Measurements from ENCODE around the gene SULT1C2. TPM values are rescaled to one million over a fixed set of nuclear protein-coding genes. Genes with fewer than 3 reads are reported as not detected.

Gene SULT1C2
- total and polyA plus RNA-seq, 7 experiments from 2014 or later = not detected

DNA sequence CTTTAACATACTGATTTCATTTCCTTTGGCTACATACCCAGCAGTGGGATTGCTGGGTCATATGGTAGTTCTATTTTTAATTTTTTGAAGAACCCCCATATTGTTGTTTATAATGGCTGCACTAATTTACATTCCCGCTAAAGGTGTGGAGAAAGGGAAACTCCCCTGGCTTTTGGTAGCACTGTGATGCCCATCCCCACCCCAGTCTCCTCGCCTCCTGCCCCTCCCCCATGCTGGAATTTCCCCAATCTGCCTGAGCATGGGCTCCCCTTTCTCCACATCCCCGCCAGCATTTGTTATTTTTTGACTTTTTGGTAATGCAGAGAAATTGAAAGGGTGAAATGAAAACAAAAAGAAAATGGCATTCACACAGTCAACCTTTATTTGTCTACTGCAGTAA, 59.1 kb downstream of the SULT1C2 start:
- CTCF ChIA-PET = no interaction called here
- DNase-seq (no peak), ATAC-seq (no peak)
- Mint-ChIP-seq H3K36me3 (no peaks in the 10 kb centered on the region), H3K4me3 (no peak overlapping the region), H3K4me1 (no peaks in the 10 kb centered on the region), H3K9me3 (no peaks in the 10 kb centered on the region), H3K27ac (no peak overlapping the region), H3K27me3 (peaks cover 4 to 20% (median 13%) of the 10 kb centered on the region in 5 donors)
- Histone ChIP-seq H3K27me3 (ENCODE audit: control insufficient read depth in 2 of 2, insufficient read depth in 2 of 2, low read length in 2 of 2) (no peaks in the 10 kb centered on the region), H3K4me3 (ENCODE audit: low read length) (no peak overlapping the region), H3K36me3 (ENCODE audit: control insufficient read depth in 2 of 3, insufficient read depth in 3 of 3, low read length in 3 of 3) (no peaks in the 10 kb centered on the region), H3K27ac (ENCODE audit: low read depth, low read length) (no peak overlapping the region), H3K9me3 (ENCODE audit: control insufficient read depth in 2 of 3, low read length in 3 of 3) (no peaks in the 10 kb centered on the region), H3K4me1 (ENCODE audit: control insufficient read depth in 2 of 2, insufficient read depth in 2 of 2, low read length in 2 of 2) (no peaks in the 10 kb centered on the region)
- POLR2A ChIA-PET = no interaction called here
- intact Hi-C loops (cut with micrococcal nuclease) = no loop called here

DNA sequence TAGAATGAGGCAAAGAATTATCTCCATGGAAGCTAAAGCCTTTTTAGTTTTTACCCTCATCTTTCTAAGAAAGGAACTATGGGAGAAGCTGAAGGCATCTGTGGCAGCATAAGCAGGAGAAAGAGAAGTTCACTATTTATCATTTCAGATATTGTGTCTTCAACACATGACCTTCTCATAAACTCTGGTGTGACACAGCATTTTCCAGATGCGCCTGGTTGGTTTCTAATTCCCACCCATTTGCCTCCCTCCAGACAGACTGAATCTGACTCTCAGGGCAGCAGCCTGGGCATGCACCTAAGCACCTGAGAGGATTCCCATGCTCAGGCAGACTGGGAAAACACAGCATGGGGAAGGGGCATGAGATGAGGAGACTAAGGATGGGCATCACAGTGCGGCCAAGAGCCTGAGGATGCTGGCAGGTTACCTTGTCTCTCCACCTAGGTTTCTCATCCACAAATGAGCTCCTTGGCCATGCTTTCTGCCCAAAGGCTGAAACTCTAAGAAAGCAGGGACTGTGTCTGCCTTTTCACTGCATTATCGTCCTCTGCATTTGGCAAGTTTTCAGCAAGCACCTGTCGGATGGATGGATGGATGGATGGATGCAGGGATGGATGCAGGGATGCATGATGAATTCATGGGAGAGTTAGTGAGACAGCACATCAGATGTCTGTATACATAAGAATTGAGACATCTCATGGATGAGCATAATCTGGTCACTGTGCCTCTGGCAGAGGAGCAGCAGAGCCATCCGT, 60.3 kb downstream of the SULT1C2 start:
- ChIA-PET POLR2A (no interaction called here), CTCF (no interaction called here)
- intact Hi-C loops (cut with micrococcal nuclease) = no loop called here
- no peak overlapping the region for H3K27ac ChIP-seq (ENCODE audit: low read depth, low read length)
- Mint-ChIP-seq H3K36me3 (no peaks in the 10 kb centered on the region), H3K27ac (no peak overlapping the region), H3K9me3 (no peaks in the 10 kb centered on the region), H3K27me3 (peaks cover 0 to 18% (median 10%) of the 10 kb centered on the region in 5 donors), H3K4me3 (no peak overlapping the region), H3K4me1 (no peaks in the 10 kb centered on the region)
- DNase-seq (no peak), ATAC-seq (no peak)
- no peaks in the 10 kb centered on the region for H3K36me3 ChIP-seq (ENCODE audit: control insufficient read depth in 2 of 3, insufficient read depth in 3 of 3, low read length in 3 of 3)
- H3K27me3 ChIP-seq (ENCODE audit: control insufficient read depth in 2 of 2, insufficient read depth in 2 of 2, low read length in 2 of 2) = no peaks in the 10 kb centered on the region
- H3K4me1 ChIP-seq (ENCODE audit: control insufficient read depth in 2 of 2, insufficient read depth in 2 of 2, low read length in 2 of 2) = no peaks in the 10 kb centered on the region
- H3K4me3 ChIP-seq (ENCODE audit: low read length) = no peak overlapping the region
- no peaks in the 10 kb centered on the region for H3K9me3 ChIP-seq (ENCODE audit: control insufficient read depth in 2 of 3, low read length in 3 of 3)

DNA sequence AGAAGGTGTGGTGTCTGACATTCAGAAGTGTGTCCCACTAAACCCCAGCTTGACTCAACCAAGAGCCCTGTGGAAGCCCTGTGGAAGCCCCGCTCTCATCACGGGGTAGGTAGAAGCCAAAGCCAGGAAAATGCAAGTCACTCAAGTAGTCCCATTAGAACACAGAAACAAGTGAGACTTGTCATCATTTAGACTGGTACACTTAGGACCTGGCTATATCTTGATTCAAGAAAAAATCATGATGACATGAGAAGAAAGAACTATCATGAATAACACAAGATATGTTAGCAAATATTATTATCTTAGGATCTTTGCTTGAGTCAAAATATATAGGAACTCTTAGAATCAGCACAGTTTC, 60.9 kb downstream of the SULT1C2 start:
- Mint-ChIP-seq H3K4me1 (no peaks in the 10 kb centered on the region), H3K36me3 (no peaks in the 10 kb centered on the region), H3K27ac (no peak overlapping the region), H3K4me3 (no peak overlapping the region), H3K27me3 (peaks cover 0 to 17% (median 10%) of the 10 kb centered on the region in 5 donors), H3K9me3 (no peaks in the 10 kb centered on the region)
- CTCF ChIA-PET = no interaction called here
- intact Hi-C loops (cut with micrococcal nuclease) = no loop called here
- Histone ChIP-seq H3K9me3 (ENCODE audit: control insufficient read depth in 2 of 3, low read length in 3 of 3) (no peaks in the 10 kb centered on the region), H3K27me3 (ENCODE audit: control insufficient read depth in 2 of 2, insufficient read depth in 2 of 2, low read length in 2 of 2) (no peaks in the 10 kb centered on the region), H3K27ac (ENCODE audit: low read depth, low read length) (no peak overlapping the region), H3K36me3 (ENCODE audit: control insufficient read depth in 2 of 3, insufficient read depth in 3 of 3, low read length in 3 of 3) (no peaks in the 10 kb centered on the region), H3K4me3 (ENCODE audit: low read length) (no peak overlapping the region), H3K4me1 (ENCODE audit: control insufficient read depth in 2 of 2, insufficient read depth in 2 of 2, low read length in 2 of 2) (no peaks in the 10 kb centered on the region)
- POLR2A ChIA-PET = no interaction called here
- no peak for ATAC-seq
- DNase-seq = no peak

GRCh38 chr2:108351889-108352288, 63.2 kb downstream of the SULT1C2 start:
- intact Hi-C loops (cut with micrococcal nuclease) = no loop called here
- H3K36me3 ChIP-seq (ENCODE audit: control insufficient read depth in 2 of 3, insufficient read depth in 3 of 3, low read length in 3 of 3) = no peaks in the 10 kb centered on the region
- H3K36me3 Mint-ChIP-seq = no peaks in the 10 kb centered on the region
- H3K9me3 ChIP-seq (ENCODE audit: control insufficient read depth in 2 of 3, low read length in 3 of 3) = no peaks in the 10 kb centered on the region
- no peaks in the 10 kb centered on the region for H3K9me3 Mint-ChIP-seq
- H3K27ac ChIP-seq (ENCODE audit: low read depth, low read length) = no peak overlapping the region
- no peaks in the 10 kb centered on the region for H3K27me3 ChIP-seq (ENCODE audit: control insufficient read depth in 2 of 2, insufficient read depth in 2 of 2, low read length in 2 of 2)
- no peak for ATAC-seq
- peaks cover 0 to 18% (median 14%) of the 10 kb centered on the region in 5 donors for H3K27me3 Mint-ChIP-seq
- ChIA-PET POLR2A (no interaction called here), CTCF (interaction anchor here (1.0 kb wide), 1 partner anchor 232 kb away, joined by 4 read pairs; no protein-coding TSS in a partner anchor)
- no peak overlapping the region for H3K27ac Mint-ChIP-seq
- H3K4me1 ChIP-seq (ENCODE audit: control insufficient read depth in 2 of 2, insufficient read depth in 2 of 2, low read length in 2 of 2) = no peaks in the 10 kb centered on the region
- no peak for DNase-seq
- H3K4me3 ChIP-seq (ENCODE audit: low read length) = no peak overlapping the region
- no peak overlapping the region for H3K4me3 Mint-ChIP-seq
- H3K4me1 Mint-ChIP-seq = no peaks in the 10 kb centered on the region

GRCh38 chr2:108354136-108354535, 65.4 kb downstream of the SULT1C2 start:
- ChIA-PET POLR2A (no interaction called here), CTCF (no interaction called here)
- Mint-ChIP-seq H3K9me3 (no peaks in the 10 kb centered on the region), H3K27ac (no peak overlapping the region), H3K27me3 (peaks cover 11 to 36% (median 20%) of the 10 kb centered on the region in 5 donors), H3K36me3 (no peaks in the 10 kb centered on the region), H3K4me3 (no peak overlapping the region), H3K4me1 (peaks cover 0 to under 1% (median 0%) of the 10 kb centered on the region in 7 donors)
- intact Hi-C loops (cut with micrococcal nuclease) = no loop called here
- Histone ChIP-seq H3K36me3 (ENCODE audit: control insufficient read depth in 2 of 3, insufficient read depth in 3 of 3, low read length in 3 of 3) (no peaks in the 10 kb centered on the region), H3K27me3 (ENCODE audit: control insufficient read depth in 2 of 2, insufficient read depth in 2 of 2, low read length in 2 of 2) (no peaks in the 10 kb centered on the region), H3K4me1 (ENCODE audit: control insufficient read depth in 2 of 2, insufficient read depth in 2 of 2, low read length in 2 of 2) (no peaks in the 10 kb centered on the region), H3K9me3 (ENCODE audit: control insufficient read depth in 2 of 3, low read length in 3 of 3) (no peaks in the 10 kb centered on the region), H3K4me3 (ENCODE audit: low read length) (no peak overlapping the region), H3K27ac (ENCODE audit: low read depth, low read length) (no peak overlapping the region)
- no peak for DNase-seq
- no peak for ATAC-seq

DNA sequence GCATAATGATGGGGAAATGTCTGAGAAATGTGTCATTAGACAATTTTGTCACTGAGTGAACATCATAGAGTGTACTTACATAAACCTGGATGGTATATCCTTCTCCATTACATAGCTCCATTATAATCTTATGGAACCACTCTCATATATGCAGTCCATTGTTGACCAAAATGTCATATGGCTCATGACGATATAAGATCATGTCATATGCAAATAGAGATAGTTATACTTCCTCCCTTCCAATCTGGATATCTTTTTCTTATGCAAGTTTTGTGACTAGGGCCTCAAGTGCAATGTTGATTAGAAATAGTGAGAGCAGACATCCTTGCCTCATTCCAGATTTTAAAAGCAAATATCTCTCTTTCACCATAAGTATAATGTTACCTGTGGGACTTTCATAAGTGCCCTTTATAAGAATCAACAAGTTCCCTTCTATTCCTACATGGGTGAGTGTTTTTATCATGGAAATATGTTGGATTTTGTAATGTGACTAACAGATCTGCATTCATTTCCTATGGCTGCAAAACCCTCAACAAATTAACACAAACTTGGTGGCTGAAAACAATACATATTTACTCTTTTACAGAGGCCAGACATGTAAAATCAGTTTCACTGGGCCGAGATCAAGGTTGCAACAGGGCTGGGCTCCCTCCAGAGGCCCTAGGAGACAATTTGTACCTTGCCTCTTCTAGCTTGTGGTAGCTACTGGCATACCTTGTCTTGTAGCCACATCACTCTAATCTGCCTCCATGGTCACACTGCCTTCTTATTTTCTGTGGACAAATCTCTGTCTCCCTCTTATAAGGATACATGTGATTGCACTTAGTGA, 67.4 kb downstream of the SULT1C2 start:
- no peaks in the 10 kb centered on the region for H3K36me3 Mint-ChIP-seq
- no peak for ATAC-seq

More for the DNA sequence above, 67.4 kb downstream of the SULT1C2 start:
- no peak overlapping the region for H3K4me3 Mint-ChIP-seq
- ChIA-PET POLR2A (no interaction called here), CTCF (no interaction called here)
- peaks cover 0 to 4% (median 0%) of the 10 kb centered on the region in 7 donors for H3K4me1 Mint-ChIP-seq
- no peak for DNase-seq
- no peaks in the 10 kb centered on the region for H3K27me3 ChIP-seq (ENCODE audit: control insufficient read depth in 2 of 2, insufficient read depth in 2 of 2, low read length in 2 of 2)
- H3K36me3 ChIP-seq (ENCODE audit: control insufficient read depth in 2 of 3, insufficient read depth in 3 of 3, low read length in 3 of 3) = no peaks in the 10 kb centered on the region
- intact Hi-C loops (cut with micrococcal nuclease) = no loop called here
- H3K27me3 Mint-ChIP-seq = peaks cover 17 to 42% (median 21%) of the 10 kb centered on the region in 5 donors
- no peaks in the 10 kb centered on the region for H3K9me3 Mint-ChIP-seq
- no peak overlapping the region for H3K27ac Mint-ChIP-seq
- no peak overlapping the region for H3K27ac ChIP-seq (ENCODE audit: low read depth, low read length)
- H3K4me3 ChIP-seq (ENCODE audit: low read length) = no peak overlapping the region
- no peaks in the 10 kb centered on the region for H3K9me3 ChIP-seq (ENCODE audit: control insufficient read depth in 2 of 3, low read length in 3 of 3)
- no peaks in the 10 kb centered on the region for H3K4me1 ChIP-seq (ENCODE audit: control insufficient read depth in 2 of 2, insufficient read depth in 2 of 2, low read length in 2 of 2)
